Hematopoietic multipotent progenitor cell (in vitro differentiated cells): ENCODE results near the gene TRPM7. TPM values are rescaled to one million over a fixed set of nuclear protein-coding genes. Genes with fewer than 3 reads are reported as not detected.
A peak's percentile ranks its signal among the peaks of the same experiment; 100 is the strongest.
"Not testable (repeated sequence)": the region's sequence is repeated elsewhere in the genome, so short reads cannot be mapped to it uniquely, and the experiment has no call there.

Source experiments
- DNase-seq, 3 donors: peaks; one replicate each; pipeline ENCODE4 v3.0.0-alpha.2; 2011 to 2015; ENCODE audit warnings: low read depth in 2 of 3, low spot score in 2 of 3
- total RNA-seq: library from RNA; depleted of rRNA; stranded (reverse); fragments of >200 nt; gene quantifications from one replicate; pipeline ENCODE4 v1.2.3, GENCODE V29; 2012

TRPM7 gene
- total RNA-seq, result 18.6 TPM

- peak; percentile 83 to 92 (median 91) for DNase-seq
Observed at GRCh38 chr15:50686469-50687301, at the start of gene TRPM7. Gene TRPM7, minus strand, starts transcription at chr15:50686797. Its CDS starts 264 bp downstream, at chr15:50686533.

GRCh38 chr15:50735156-50735555, 48.6 kb upstream of the TRPM7 start:
- DNase-seq, result no peak

GRCh38 chr15:50726315-50726714, 39.7 kb upstream of the TRPM7 start:
- no peak for DNase-seq

- DNase-seq, result no peak
Observed at GRCh38 chr15:50718700-50719125, 32.1 kb upstream of the TRPM7 start.

GRCh38 chr15:50712018-50712417, 25.4 kb upstream of the TRPM7 start:
- no peak for DNase-seq

GRCh38 chr15:50710585-50710984, 24.0 kb upstream of the TRPM7 start:
- DNase-seq, result no peak

GRCh38 chr15:50707878-50708427, 21.4 kb upstream of the TRPM7 start:
- DNase-seq, result no peak

- DNase-seq, result no peak
Observed at GRCh38 chr15:50702762-50703334, 16.3 kb upstream of the TRPM7 start.

- no peak for DNase-seq
Observed at GRCh38 chr15:50698101-50698500, 11.5 kb upstream of the TRPM7 start.

- DNase-seq, result no peak
Observed at GRCh38 chr15:50697109-50697797, 10.7 kb upstream of the TRPM7 start.

- DNase-seq, result not testable (repeated sequence)
Observed at GRCh38 chr15:50694634-50695165, 8.1 kb upstream of the TRPM7 start.

GRCh38 chr15:50687302-50687902, 805 bp upstream of the TRPM7 start:
- no peak for DNase-seq

- DNase-seq, result peak in 2 of 3 donors; percentile 59 to 61
Observed at GRCh38 chr15:50685976-50686468, 575 bp downstream of the TRPM7 start.

- no peak for DNase-seq
Observed at GRCh38 chr15:50685191-50685975, 1.2 kb downstream of the TRPM7 start.

GRCh38 chr15:50681467-50681866, 5.1 kb downstream of the TRPM7 start:
- DNase-seq, result no peak

GRCh38 chr15:50676799-50677483, 9.7 kb downstream of the TRPM7 start:
- no peak for DNase-seq

GRCh38 chr15:50675535-50676144, 11.0 kb downstream of the TRPM7 start:
- DNase-seq, result peak; percentile 14 to 53 (median 36)

- no peak for DNase-seq
Observed at GRCh38 chr15:50670115-50670514, 16.5 kb downstream of the TRPM7 start.

- DNase-seq, result no peak
Observed at GRCh38 chr15:50669611-50670010, 17.0 kb downstream of the TRPM7 start.
